GM18858 (cell line): ENCODE results near the gene RTF2.
"Not testable (repeated sequence)": the region's sequence is repeated elsewhere in the genome, so short reads cannot be mapped to it uniquely, and the experiment has no call there.

Source experiments
- ATAC-seq: cut with Tn5 transposase; IDR thresholded peaks from one replicate; pipeline ENCODE4 v1.9.1; 2021; ENCODE audit not compliant: unreplicated experiment

Gene RTF2

DNA sequence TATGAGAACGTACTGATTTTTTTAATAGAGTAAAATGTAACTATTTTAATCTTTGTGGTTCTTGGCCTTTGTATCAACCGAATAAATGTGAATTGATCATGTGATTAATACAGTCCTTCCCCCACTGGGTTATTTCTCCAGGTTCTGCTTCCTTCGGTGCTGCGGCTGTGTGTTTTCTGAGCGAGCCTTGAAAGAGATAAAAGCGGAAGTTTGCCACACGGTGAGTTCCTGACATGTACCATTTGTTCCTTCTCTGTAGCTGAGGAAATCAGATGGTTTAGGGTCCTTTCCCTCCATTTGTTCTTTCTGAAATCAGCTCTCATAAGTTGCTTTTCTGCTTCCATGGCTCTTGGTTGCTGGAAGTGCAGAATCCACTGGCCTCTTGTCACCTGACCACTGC lies 15.5 kb downstream of the RTF2 start:
- ATAC-seq: no peak

- ATAC-seq: no peak
Observed at GRCh38 chr20:56487216-56487615, 18.8 kb downstream of the RTF2 start.

GRCh38 chr20:56488566-56488965 lies 20.1 kb downstream of the RTF2 start:
- no peak for ATAC-seq

- ATAC-seq: no peak
Observed at GRCh38 chr20:56501116-56501515, 32.7 kb downstream of the RTF2 start.

DNA sequence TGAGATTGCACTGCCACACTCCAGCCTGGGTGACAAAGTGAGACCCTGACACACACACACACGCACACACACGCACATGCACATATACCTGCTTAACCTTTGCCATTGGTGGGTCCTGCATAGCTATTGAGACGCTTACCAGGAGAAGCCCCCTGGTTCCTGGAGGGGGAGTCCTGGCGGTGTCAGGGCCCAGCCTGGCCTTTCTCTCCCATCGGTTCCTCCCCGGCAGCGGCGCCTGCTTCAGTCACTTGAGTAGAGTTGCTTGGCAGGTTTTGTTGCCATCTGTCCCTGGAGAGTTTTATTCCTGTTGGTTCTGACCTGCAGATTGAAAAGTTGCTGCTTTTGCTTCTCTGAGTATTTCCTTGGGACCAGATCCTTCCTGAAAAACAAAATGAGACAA lies 35.5 kb downstream of the RTF2 start:
- no peak for ATAC-seq

DNA sequence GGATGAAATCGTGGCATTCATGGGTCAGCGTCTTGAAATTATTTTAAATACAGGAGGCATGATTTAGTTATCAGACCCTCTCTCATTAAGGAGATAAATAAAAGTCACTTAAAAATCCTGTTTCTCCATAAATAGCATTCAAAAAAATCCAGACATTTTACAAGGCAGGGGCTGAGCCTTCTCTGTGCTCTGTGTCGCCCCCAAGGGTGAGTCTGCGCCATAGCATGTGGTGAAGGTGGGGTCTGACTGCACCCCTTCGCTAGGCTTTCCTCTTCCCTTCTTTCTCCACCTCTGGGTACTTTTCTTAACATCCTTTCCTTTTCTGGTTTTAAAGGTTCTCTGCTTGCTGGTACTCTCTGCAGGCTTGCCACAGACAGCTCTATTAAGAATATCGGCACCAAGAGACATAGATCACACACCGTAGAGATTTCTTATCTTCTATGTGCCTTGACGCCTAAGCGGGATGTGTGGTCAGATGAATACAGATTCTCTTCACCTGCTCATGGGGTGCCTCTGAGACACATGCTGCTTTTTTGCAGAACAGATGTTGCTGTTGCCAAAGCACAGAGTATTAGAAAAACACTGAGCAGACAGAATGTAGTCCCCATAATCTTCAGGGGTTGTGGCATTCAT lies 36.1 kb downstream of the RTF2 start:
- ATAC-seq: no peak

- no peak for ATAC-seq
Observed at GRCh38 chr20:56506103-56506502, 37.7 kb downstream of the RTF2 start.

DNA sequence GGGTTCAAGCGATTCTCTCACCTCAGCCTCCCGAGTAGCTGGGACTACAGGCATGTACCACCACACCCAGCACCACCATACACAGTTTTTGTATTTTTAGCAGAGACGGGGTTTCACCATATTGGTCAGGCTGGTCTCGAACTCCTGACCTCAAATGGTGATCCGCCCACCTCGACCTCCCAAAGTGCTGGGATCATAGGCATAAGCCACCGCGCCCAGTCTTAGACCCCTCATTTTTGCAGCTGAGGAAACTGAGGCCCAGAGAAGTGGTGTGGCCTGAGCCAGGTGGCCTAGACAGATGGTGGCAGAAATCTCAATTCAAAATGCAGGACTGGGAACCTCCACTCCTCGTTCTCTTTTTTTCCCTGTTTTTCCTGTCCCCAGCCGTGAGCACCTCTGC lies 43.5 kb downstream of the RTF2 start:
- ATAC-seq: no peak

DNA sequence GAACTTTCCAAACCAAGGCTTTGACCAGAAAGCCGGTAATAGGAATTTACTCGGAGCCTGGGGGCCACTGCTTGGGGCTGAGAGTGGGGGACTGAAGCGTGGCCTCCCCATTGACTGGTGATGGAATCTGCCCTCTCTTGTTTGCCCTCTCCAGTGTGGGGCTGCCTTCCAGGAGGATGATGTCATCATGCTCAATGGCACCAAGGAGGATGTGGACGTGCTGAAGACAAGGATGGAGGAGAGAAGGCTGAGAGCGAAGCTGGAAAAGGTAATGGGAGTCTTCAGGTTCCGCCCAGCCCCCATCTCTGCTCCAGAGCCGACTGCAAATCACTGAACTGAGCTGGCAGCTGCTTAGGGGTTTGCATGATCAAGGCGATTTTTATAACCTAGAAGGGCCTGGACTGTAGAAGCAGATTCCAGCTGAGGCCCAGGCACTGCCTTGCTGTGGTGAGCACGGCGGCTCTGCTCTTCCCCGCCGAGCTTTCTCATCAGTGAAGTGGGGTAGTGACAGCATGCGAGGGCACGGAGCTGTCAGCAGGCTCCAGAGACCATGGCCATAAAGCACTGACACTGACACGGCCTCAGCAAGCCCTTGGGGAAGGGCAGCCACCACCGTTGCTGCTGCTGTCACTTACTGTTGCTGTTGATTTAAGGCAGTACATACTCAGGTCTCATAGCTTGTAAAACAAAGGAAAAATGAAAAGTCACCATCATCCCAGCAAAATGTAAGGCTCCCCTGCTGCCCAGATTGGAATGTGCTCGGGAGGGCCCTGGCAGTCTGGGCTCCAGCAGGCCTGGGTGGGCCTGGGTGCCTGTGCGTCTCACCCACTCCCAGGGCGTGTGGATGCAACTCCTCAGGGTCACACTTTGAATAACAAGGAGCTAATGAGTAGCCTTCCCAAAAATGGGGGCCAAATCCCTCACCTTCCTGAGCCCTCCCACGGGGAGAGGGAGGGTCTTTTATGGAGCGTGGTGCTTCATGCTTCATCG lies 45.0 kb downstream of the RTF2 start:
- no peak for ATAC-seq

- no peak for ATAC-seq
Observed at GRCh38 chr20:56516631-56517030, 48.2 kb downstream of the RTF2 start.

DNA sequence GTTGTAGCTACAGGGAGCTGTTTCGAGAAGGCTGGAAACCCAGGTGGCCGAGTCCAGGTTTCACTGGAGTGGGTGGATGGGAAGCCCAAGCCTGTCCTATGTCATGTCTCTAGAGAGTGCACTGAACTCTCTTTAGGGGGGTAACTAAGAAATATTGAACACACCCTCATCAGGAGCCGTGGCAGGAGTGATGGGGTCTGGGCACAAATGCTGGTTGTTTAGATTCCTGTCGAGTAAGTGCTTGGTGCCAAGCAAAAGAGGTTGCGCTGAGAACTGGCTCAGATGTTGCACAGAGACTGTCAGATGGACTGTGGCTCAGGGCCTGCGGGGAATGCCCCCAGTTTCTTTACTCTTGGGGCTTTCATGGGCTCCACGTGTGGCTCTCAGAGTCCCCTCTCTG lies 48.8 kb downstream of the RTF2 start:
- ATAC-seq: no peak

DNA sequence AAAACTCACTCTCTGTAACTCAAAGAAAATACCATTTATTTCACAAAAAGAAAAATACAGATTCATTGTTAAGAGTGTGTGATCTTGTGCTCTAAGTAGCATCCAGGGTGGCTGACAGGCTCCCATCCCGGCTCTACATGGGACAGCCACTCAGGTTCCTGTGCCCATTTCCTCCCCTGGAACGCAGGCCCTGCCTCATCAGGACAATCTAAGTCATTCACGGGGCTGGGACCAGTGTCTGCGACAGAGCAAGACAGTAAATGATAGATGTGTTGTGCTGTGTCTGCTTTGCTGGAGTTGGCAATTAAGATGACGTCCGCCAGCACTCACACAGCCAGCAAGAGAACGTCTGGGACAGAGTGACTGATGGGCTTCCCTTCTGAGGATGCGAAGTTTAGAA lies 49.2 kb downstream of the RTF2 start:
- ATAC-seq: no peak

DNA sequence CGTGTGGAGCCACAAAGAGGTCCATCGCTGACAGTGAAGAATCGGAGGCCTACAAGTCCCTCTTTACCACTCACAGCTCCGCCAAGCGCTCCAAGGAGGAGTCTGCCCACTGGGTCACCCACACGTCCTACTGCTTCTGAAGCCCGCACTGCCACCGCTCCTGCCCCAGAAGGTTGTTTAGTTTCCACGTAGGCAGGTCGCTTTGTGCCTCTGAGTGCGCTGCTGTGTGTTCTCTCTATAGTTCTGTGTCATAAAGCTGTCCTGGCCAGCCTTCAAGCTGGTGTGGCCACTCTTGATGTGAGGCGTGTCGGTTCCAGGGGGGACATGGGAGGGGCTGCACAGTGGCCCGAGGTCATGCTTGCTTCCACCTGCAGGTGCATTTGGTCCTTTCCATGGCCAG lies 49.7 kb downstream of the RTF2 start:
- no peak for ATAC-seq

- ATAC-seq: no peak
Observed at GRCh38 chr20:56518721-56519398, 50.4 kb downstream of the RTF2 start.

DNA sequence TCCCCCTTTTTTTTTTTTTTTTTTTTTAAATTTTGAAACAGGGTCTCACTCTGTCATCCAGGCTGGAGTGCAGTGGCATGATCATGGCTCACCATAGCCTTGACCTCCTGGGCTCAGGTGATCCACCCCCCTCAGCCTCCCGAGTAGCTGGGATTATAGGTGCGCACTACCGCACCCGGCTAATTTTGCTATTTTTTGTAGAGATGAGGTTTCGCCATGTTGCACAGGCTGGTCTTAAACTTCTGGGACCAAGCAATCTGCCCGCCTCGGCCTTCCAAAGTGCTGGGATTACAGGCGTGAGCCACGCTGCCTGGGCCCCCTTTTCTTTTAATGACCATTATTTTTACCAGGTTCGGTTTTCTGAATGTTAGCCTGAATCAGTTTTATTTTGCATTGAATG lies 51.1 kb downstream of the RTF2 start:
- no peak for ATAC-seq

DNA sequence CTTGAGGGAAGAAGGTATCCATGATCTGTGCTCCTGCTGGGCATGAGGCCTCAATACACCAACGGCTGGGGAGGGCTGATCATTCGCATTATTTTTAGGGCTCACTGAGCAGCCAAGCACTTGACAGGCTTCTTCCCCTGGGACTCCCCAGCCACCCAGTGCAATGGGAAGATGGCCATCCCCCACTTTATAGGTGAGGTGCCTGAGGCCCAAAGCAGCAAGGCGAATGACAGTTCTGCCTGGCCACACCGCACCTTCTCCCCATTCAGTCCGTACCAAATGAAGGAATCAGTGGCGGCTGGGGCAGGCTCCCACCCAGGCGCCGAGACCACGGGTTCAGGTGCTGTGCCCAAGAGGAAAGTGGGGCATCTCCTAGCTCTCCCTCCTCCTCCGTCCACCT lies 51.8 kb downstream of the RTF2 start:
- no peak for ATAC-seq

DNA sequence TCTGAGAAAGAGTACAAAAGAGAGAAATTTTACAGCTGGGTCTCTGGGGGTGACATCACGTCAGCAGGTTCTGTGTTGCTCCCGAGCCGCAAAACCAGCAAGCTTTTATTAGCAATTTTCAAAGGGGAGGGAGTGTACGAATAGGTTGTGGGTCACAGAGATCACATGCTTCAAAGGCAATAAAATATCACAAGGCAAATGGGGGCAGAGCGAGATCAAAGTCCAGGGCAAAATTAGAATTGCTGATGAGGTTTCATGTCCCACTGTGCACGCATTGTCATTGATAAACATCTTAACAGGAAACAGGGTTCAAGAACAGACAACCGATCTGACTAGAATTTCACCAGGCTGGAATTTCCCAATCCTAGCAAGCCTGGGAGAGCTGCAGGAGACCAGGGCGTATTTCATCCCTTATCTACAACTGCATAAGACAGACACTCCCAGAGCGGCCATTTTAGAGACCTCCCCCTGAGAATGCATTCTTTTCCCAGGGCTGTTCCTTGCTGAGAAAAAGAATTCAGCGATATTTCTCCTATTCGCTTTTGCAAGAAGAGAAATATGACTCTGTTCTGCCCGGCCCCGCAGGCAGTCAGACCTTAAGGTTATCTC lies 52.4 kb downstream of the RTF2 start:
- not testable (repeated sequence) for ATAC-seq

DNA sequence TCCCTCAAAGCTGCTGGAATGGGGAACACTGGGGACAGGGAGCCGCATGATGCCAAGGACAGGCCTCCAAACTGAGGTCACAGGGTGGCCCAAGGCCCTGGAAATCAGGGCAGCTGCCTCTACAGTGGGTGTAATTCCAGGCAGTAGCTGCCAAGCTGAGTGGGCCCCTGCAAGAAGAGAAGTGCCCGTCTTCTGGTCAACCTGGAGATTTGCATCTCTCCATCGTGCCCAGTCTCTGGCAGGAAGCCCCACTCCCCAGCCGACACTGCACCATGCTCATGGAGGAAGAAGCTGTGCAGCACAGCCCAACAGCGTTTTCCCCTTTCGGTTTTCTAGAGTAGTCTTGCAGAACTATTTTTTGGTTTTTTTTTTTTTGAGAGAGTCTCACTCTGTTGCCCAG lies 53.9 kb downstream of the RTF2 start:
- no peak for ATAC-seq

- ATAC-seq: not testable (repeated sequence)
Observed at GRCh38 chr20:56524444-56524843, 56.0 kb downstream of the RTF2 start, which contains the start of gene FAM209A. Gene FAM209A (plus strand): TSS chr20:56524744. CDS start chr20:56524809, 65 bp downstream.

GRCh38 chr20:56527521-56527920 lies 59.1 kb downstream of the RTF2 start:
- ATAC-seq: no peak

DNA sequence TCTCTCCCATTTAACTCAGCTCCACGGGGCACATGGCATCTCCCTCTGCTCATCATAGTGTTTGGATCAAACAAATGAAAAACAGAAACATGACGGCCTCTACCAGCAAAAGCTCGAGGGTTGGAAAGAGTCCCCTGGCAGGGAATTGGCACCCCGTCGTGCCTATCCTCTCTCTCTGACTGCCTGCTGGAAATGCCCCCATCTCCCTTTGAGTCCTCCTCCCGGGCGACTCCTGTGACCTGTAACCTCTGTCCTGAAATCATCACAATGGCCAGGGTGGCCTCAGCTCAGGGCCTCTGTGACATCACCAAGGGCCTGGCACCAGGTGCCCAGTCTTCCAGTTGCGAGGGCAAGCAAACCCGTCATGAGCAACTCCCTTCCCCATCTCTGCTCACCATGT lies 64.5 kb downstream of the RTF2 start, which contains the start of gene FAM209B:
Gene FAM209B, plus strand, starts transcription at position 301 of the 400 bp plus-strand sequence. Its CDS starts 96 bp downstream, at position 397.
- ATAC-seq: not testable (repeated sequence)
